GM18873 (cell line): ENCODE results near the gene DAPP1.
"Not testable (repeated sequence)": the region's sequence is repeated elsewhere in the genome, so short reads cannot be mapped to it uniquely, and the experiment has no call there.

ENCODE experiments used
- ATAC-seq: cut with Tn5 transposase; IDR thresholded peaks from one replicate; pipeline ENCODE4 v1.9.1; 2021; ENCODE audit warnings: mild to moderate bottlenecking, moderate library complexity, moderate number of reproducible peaks; ENCODE audit not compliant: unreplicated experiment, low FRiP score

Gene DAPP1

GRCh38 chr4:99822734-99823133, 6.1 kb downstream of the DAPP1 start:
- no peak for ATAC-seq

GRCh38 chr4:99824070-99824599, 7.5 kb downstream of the DAPP1 start:
- no peak for ATAC-seq

- ATAC-seq = no peak
Observed at GRCh38 chr4:99825272-99825671, 8.6 kb downstream of the DAPP1 start.

GRCh38 chr4:99826016-99826415, 9.4 kb downstream of the DAPP1 start:
- no peak for ATAC-seq

GRCh38 chr4:99827454-99827853, 10.8 kb downstream of the DAPP1 start:
- ATAC-seq = no peak

- no peak for ATAC-seq
Observed at GRCh38 chr4:99827857-99828256, 11.2 kb downstream of the DAPP1 start.

GRCh38 chr4:99828477-99828876, 11.8 kb downstream of the DAPP1 start:
- ATAC-seq = no peak

GRCh38 chr4:99830051-99830450, 13.4 kb downstream of the DAPP1 start:
- ATAC-seq = not testable (repeated sequence)

GRCh38 chr4:99832321-99832720, 15.7 kb downstream of the DAPP1 start:
- ATAC-seq = no peak

- no peak for ATAC-seq
Observed at GRCh38 chr4:99832758-99833157, 16.1 kb downstream of the DAPP1 start.

- no peak for ATAC-seq
Observed at GRCh38 chr4:99833756-99834155, 17.1 kb downstream of the DAPP1 start.

GRCh38 chr4:99834569-99834968, 17.9 kb downstream of the DAPP1 start:
- no peak for ATAC-seq

GRCh38 chr4:99835942-99836341, 19.3 kb downstream of the DAPP1 start:
- no peak for ATAC-seq

GRCh38 chr4:99838927-99839326, 22.3 kb downstream of the DAPP1 start:
- no peak for ATAC-seq

- no peak for ATAC-seq
Observed at GRCh38 chr4:99841129-99841528, 24.5 kb downstream of the DAPP1 start.

GRCh38 chr4:99843413-99843812, 26.8 kb downstream of the DAPP1 start:
- ATAC-seq = no peak

GRCh38 chr4:99844048-99844447, 27.4 kb downstream of the DAPP1 start:
- no peak for ATAC-seq

- ATAC-seq = no peak
Observed at GRCh38 chr4:99845179-99845578, 28.6 kb downstream of the DAPP1 start.

- ATAC-seq = no peak
Observed at GRCh38 chr4:99845708-99846469, 29.3 kb downstream of the DAPP1 start.

- no peak for ATAC-seq
Observed at GRCh38 chr4:99846891-99847290, 30.3 kb downstream of the DAPP1 start.

- ATAC-seq = peak; percentile 65
Observed at GRCh38 chr4:99847362-99847976, 30.8 kb downstream of the DAPP1 start.

GRCh38 chr4:99848591-99849001, 32.0 kb downstream of the DAPP1 start:
- ATAC-seq = peak; percentile 39
